ENCODE measurements around the gene CDKN2B-AS1.
"Not testable (repeated sequence)": the region's sequence is repeated elsewhere in the genome, so short reads cannot be mapped to it uniquely, and the experiment has no call there.

Gene CDKN2B-AS1

DNA sequence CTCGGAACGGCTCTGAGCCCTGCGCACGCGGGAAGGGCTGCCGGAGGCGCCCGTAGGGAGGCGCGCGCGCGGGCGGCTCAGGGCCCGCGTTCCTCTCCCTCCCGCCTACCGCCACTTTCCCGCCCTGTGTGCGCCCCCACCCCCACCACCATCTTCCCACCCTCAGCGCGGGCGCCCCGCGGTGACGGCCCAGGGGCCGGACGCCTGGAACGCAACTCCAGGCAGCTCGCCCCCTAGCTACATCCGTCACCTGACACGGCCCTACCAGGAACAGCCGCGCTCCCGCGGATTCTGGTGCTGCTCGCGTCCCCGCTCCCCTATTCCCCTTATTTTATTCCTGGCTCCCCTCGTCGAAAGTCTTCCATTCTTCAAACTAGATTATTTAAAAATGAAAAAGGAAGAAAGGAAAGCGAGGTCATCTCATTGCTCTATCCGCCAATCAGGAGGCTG lies at the start of gene CDKN2B-AS1:
TSS of gene CDKN2B-AS1 (plus strand) at position 236 of the 450 bp plus-strand sequence.
- peak in 1 of 2 experiments; percentile 28 for DNase-seq (ENCODE audit: low read depth in 2 of 2)

DNA sequence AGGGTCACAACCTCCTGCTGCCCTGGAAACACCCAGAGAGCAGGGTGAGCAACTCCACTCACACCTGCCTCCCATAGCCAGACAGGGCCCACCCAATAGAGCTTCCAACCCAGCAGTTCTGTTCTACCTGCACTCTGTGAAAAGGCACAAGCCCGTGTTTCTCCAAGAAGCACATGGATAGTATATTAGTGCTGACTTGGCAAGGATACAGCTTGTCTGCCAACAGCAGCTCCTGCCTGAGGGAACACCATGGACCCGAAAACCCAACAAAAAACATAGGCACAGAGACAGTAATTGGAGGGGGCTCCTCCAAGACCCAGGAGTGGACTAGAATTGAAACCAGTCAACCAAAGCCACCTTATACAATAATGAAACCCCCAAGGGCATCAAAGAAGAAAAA lies 49.0 kb upstream of the CDKN2B-AS1 start:
- DNase-seq (ENCODE audit: low read depth in 2 of 2), result no peak

DNA sequence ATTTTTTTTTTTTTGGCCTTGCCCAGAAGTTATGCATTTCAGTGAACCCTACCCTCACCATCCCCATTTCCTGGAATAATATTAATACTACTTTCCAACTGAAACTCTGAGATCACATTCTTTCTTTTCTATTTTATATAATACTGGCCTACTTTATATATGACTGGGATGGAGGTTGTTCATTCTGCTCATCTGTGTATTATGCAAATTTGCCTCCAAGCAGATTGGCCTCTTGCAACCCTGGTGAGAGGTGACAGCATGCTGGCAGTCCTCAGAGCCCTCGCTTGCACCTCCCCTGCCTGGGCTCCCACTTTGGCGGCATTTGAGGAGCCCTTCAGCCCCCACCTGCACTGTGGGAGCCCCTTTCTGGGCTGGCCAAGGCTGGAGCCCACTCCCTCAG lies 35.8 kb upstream of the CDKN2B-AS1 start:
- no peak for DNase-seq (ENCODE audit: low read depth in 2 of 2)

DNA sequence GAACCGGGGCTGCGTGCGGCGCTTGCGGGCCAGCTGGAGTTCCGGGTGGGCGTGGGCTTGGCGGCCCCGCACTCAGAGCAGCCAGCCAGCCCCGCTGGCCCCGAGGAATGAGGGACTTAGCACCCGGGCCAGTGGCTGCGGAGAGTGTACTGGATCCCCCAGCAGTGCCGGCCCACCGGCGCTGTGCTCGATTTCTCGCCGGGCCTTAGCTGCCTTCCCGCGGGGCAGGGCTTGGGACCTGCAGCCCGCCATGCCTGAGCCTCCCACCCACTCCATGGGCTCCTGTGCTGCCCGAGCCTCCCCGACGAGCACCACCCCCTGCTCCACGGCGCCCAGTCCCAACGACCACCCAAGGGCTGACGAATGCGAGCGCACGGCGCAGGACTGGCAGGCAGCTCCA lies 35.3 kb upstream of the CDKN2B-AS1 start:
- not testable (repeated sequence) for DNase-seq (ENCODE audit: low read depth in 2 of 2)

DNA sequence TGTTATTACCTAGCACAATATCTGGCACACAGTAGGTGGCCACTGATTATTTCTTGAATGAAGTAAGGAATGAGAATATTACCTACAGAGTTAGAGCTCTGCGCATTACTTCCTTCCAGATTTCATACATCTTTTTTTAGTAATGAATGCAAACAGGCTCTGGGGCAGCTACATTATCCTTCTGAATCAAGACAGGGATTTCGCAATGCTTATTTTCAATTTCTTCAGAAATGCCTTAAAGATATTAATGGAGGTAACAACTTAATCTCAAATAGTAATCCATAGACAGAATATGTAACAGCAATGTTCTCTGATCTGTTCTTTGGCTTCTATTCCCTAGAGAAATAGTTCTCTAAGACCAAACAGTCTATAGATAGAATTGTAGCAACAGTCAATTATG lies 33.0 kb upstream of the CDKN2B-AS1 start:
- no peak for DNase-seq (ENCODE audit: low read depth in 2 of 2)

DNA sequence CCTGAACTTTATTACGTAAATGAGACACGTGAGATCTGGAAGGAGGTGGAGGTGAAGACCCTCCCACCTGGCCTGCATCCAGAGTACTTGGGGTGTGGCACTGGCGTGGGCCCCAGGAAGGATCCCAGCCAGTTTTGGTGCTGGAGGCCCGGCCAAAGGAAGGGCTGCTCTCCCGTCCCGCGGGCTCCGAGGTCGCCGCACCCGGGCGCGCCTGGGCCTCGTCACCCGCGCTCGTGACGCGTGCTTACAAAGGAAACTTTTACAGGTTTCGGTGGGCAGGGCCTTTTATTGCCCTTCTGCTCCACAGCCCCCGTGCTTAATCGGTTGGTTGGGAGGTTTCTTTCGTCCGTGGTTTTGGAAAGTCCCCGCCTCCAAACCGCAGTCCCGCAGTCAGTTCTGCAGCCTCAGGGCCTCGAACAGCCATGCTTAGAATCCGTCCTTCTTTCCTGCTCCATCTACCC lies 29.6 kb upstream of the CDKN2B-AS1 start:
- DNase-seq (ENCODE audit: low read depth in 2 of 2), result peak; percentile 32 to 49

DNA sequence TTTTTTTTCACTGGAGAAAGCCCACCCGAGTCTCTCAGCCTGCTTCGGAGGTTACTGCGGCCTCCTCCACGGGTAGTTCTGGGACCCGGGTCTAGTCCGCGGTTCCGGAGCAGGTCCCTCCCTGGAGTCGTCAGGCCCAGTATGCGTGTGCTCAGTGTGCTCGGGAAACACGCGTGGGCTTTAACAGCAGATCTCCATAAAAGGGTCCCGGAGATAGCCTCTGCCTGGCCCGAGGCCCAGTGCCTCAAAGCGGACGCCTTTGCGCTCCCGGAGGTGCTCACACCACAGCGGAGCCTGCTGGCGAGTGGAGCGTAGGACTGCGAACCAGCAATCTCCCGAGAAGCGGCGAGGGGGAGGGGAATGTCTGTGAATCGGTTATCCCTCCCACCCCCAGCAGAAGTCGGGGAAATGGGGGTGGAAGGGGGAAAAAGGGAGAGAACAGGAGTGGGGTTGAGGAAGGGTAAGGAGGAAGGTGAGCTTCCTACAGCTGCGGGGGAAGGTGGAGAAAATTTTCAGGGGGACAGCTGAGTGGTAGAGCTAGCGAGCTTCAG lies 29.1 kb upstream of the CDKN2B-AS1 start:
- peak in 1 of 2 experiments; percentile 33 for DNase-seq (ENCODE audit: low read depth in 2 of 2)

DNA sequence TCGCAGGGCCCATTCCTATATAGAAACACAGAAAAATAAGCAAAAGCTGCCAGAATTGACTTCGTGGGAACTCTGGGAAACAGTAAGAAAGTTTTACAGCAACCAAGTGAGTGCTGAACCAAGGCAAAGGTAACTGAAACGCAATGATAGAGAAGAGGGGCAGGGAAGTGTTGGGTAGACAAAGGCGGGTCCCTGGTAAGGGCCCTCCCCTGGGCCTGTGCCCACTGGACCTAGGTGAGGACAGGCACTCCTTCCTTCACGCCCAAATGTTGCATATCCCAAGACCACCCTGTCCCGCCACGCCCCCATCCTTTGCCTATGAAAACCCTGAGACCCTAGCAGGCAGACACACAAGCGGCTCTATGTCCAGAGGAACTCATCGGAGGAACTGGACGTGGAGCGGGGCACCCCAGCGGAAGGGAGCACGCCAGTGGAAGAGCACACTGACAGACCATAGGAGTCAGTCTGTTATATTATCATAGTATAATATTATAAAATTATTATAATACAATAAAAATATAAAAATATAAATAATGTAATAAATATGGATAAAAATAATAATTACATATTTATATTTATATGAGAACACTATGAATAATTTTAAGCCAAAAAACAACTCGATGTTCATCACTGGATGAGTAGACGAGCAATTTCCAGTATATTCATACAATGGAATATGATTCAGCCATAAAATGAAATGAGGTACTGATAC lies 28.3 kb upstream of the CDKN2B-AS1 start:
- DNase-seq (ENCODE audit: low read depth in 2 of 2), result no peak

DNA sequence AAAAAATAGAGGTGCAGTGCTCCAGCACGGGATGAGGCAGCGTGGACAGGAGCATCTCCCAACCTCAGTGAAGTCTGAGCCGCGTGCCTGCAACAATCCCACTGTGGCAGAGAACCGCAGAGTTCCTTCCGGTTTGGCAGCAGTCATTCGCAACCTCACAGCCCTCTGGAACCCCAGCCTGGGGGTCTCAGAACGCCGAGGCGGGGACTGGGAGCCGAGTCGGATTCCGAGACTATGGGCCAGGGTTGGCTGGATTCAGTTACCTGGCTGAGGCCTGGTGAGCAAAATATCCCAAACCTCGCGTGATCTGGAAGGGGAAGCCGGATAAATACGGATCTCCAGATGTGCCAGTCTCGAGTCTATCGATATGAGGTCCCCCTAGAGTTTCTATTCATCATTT lies 27.4 kb upstream of the CDKN2B-AS1 start:
- no peak for DNase-seq (ENCODE audit: low read depth in 2 of 2)

DNA sequence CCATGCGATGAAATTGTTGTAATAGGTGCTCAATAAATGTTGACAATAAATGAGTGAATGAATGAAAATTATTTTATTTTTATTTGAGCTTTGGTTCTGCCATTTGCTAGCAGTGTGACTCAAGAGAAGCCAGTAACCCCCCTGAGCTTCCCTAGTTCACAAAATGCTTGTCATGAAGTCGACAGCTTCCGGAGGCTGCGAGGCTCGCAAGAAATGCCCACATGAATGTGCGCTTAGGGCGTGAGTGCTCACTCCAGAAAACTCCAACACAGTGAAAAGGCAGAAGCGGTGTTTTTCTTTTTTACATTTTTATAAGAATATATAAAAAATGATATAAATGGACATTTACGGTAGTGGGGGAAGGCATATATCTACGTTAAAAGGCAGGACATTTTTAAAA lies 26.9 kb upstream of the CDKN2B-AS1 start:
- DNase-seq (ENCODE audit: low read depth in 2 of 2), result no peak

DNA sequence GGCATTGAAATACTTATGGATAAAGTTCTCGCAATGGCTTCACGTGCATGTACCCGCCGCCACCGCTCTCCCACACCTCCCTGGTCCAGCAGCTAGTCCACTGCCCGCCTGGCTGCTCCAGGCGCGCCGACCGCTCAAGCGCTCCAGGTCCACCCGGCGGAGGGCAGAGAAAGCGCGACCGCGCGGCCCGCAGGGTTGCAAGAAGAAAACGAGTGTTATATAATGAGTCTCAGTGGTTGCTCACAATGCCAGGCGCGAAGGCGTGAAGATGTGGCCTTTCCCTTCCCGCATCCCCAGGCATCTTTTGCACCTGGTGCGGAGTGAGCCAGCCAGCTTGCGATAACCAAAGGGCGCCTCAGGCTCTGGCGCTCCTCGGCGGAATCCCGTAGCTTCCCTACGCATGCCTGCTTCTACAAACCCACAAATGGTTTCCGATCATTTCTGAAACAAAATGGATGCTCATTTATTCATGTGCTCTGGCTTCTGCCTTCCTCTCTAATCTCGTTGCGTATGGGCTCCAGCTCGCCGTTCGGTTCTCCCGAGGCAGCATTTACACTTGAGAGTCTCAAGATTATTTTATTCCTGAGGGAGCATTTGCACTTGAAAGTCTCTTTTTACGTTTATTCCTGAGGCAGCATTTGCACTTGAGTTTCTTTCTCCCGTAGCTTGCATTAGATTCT lies 26.1 kb upstream of the CDKN2B-AS1 start:
- no peak for DNase-seq (ENCODE audit: low read depth in 2 of 2)

DNA sequence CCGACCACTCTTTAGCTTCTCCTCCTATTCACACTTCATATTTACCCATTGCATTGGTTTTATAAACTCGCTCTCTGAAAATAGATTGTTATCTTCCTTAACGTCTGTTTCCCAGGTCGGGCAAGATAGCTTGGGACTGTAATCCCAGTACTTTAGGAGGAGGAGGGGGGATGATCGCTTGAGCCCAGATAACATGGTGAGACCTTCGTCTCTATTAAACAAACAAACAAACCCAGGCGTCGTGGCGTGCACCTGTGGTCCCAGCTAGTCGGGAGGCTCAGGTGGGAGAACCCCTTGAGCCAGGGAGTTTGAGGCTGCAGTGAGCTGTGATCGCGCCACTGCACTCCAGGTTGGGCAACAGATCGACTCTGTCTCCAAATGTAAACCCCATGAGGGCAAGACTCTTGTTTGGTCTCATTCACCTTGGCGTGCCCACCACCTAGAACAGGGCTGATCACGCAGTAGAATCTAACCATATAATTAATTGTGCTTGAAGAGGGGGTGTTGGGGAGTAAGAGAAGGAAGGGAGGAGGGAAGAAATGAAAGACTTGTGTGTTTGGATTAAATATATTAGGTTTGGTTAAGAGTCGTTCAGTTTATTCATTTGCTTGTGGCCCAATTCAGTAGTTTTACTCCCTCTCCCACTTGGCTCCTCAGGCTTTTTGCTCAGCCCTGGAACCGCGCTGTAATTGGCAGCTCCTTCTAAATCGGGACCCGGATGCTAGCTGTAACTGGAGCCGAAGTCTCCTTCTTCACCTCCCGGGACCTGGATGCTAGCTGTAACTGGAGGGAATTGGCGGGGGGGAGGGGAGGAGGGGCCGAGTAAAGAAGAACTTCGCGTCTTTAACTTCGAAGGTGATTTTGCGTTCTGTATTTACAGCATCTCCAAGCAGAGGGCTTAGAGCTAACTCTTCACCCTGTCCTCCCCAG lies 25.3 kb upstream of the CDKN2B-AS1 start:
- no peak for DNase-seq (ENCODE audit: low read depth in 2 of 2)

DNA sequence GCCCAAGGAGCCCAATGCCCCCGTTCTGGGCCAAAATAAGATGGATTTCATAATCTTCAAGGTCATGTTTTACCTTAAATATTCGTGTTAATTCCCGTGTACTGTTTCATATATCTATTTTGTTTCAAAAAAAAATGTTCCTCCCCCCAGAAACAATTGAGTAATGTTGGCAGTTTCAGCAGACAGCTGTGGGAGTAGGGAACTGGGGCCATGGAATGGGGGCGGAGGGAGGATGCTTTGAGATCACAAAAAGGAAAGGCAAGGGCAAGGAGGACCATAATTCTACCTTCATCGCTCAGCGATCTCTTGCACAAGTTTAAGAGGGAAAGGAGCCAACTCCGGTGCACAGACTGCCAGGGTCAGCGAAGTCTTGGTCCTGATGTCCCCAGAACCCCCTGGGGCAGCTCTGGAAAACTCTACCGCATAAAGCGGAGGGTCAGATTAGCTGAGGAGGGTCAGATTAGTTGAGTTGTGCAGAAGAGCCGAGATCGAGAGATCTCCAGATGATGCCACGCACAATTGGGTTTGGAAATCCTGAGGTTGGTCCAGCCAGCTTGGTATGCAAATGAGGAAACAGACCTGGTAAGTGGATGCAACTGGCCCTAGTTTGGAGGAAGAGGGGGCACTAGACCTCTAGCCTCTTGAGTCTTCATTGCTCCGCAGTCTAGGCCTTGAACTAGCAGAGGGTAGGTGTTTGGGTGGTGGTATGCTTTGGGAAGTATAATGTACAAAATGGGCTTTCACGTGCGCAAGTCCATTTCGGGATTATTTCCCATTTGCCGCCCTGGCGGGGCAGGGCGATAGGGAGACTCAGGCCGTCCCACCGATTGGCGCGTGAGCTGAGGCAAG lies 24.4 kb upstream of the CDKN2B-AS1 start:
- DNase-seq (ENCODE audit: low read depth in 2 of 2), result no peak

DNA sequence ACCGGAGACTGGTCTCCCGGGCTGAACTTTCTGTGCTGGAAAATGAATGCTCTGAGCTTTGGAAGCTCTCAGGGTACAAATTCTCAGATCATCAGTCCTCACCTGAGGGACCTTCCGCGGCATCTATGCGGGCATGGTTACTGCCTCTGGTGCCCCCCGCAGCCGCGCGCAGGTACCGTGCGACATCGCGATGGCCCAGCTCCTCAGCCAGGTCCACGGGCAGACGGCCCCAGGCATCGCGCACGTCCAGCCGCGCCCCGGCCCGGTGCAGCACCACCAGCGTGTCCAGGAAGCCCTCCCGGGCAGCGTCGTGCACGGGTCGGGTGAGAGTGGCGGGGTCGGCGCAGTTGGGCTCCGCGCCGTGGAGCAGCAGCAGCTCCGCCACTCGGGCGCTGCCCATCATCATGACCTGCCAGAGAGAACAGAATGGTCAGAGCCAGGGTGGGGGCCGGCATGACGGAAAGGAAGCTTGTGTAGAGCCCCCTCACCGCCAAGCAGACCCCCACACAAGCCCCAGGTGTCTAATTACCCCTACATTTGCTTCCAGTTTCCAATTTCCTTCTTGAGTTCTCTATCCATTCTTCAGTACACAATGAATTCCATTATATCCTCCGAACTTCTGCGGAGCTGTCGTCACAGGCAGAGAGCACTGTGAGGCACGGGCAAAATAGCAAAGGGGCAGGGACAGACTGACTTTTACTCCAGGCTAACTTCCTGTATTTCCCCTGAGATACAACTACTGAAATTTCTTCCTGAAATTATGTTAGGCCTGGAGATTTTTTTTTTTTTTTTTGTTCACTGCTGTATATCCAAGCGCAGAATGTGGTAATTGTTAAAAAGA lies 23.6 kb upstream of the CDKN2B-AS1 start:
- DNase-seq (ENCODE audit: low read depth in 2 of 2), result no peak

DNA sequence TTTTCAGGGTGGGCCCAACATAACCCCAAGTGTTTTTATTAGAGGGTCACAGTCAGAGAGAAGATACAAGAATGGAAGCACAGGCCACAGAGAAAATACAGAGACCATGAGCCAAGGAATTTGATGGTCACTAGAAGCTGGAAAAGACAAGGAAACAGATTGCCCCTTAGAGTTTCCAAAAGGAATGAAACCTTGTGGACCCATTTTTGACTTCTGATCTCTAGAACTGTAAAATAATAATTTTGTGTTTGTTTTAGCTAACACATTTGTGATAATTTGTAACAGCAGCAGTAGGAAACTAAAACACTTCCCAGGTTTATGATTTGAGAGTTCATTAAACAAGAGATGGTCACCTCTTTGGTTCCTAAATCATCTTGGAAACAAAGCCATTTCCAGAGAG lies 22.2 kb upstream of the CDKN2B-AS1 start:
- DNase-seq (ENCODE audit: low read depth in 2 of 2), result no peak

DNA sequence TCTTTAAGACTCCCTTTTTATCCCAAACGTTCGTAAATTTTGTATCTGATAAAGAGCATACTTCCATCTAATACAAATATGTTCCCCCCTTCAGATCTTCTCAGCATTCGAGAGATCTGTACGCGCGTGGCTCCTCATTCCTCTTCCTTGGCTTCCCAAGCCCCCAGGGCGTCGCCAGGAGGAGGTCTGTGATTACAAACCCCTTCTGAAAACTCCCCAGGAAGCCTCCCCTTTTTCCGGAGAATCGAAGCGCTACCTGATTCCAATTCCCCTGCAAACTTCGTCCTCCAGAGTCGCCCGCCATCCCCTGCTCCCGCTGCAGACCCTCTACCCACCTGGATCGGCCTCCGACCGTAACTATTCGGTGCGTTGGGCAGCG lies 20.3 kb upstream of the CDKN2B-AS1 start:
- no peak for DNase-seq (ENCODE audit: low read depth in 2 of 2)

DNA sequence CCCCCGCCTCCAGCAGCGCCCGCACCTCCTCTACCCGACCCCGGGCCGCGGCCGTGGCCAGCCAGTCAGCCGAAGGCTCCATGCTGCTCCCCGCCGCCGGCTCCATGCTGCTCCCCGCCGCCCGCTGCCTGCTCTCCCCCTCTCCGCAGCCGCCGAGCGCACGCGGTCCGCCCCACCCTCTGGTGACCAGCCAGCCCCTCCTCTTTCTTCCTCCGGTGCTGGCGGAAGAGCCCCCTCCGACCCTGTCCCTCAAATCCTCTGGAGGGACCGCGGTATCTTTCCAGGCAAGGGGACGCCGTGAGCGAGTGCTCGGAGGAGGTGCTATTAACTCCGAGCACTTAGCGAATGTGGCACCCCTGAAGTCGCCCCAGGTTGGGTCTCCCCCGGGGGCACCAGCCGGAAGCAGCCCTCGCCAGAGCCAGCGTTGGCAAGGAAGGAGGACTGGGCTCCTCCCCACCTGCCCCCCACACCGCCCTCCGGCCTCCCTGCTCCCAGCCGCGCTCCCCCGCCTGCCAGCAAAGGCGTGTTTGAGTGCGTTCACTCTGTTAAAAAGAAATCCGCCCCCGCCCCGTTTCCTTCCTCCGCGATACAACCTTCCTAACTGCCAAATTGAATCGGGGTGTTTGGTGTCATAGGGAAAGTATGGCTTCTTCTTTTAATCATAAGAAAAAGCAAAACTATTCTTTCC lies 19.7 kb upstream of the CDKN2B-AS1 start:
- DNase-seq (ENCODE audit: low read depth in 2 of 2), result peak in 1 of 2 experiments; percentile 49

DNA sequence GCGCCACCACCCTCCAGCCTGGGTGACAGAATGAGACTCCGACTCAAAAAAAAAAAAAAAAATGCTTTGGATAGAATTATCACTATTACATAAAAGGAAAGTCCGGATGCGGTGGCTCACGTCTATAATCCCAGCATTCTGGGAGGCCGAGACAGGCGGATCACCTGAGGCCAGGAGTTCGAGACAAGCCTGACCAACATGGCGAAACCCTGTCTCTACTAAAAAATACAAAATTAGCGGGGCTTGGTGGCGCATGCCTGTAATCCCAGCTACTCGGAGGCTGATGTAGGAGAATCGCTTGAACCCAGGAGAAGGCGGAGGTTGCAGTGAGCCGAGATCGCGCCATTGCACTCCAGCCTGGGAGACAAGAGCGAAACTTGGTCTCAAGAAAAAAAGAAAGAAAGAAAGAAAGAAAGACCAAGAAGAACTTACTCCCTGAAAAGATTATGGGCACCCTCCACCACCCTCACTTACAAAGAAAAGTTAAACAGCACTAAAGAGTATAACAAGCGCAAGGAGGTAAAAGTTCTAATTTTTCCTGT lies 18.2 kb upstream of the CDKN2B-AS1 start:
- no peak for DNase-seq (ENCODE audit: low read depth in 2 of 2)

DNA sequence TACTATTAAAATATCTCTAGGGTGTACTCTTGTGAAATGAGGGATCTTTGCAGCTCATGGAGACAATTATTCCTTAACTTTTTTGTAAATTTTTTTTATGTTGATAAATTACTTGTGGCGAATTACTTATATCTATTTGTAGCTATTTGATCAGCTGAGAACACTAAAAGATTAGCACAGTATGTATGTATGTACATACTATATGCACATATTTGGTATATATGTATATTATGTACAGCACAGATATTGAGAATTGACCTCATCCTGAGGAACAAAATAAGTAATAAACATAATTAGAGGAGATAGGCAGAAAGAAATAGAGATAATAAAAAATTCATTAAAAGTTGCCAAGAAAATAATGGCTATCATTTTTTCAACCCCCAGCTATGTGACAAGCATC lies 12.2 kb upstream of the CDKN2B-AS1 start:
- no peak for DNase-seq (ENCODE audit: low read depth in 2 of 2)

All from stimulated activated CD4-positive, alpha-beta T cell treated with anti-CD3 and anti-CD28 coated beads, Interleukin-12 subunit alpha, Interleukin-12 subunit beta, amount 100 ng/mL, for 24 hours (primary cell).